C4-2B (cell line): Measurements from ENCODE around the gene SSBP3.

Source experiments
- ZFX ChIP-seq: fragments of 450-650 bp; IDR thresholded peaks from 2 replicates; pipeline ENCODE4 v1.6.1; 2017
- TF ChIP-seq, protein P1 (sequence below): fragments of 450-650 bp; conservative IDR thresholded peaks from 2 replicates; pipeline ENCODE4 v1.5.1; 2017; ENCODE audit warnings: mild to moderate bottlenecking

DNA sequence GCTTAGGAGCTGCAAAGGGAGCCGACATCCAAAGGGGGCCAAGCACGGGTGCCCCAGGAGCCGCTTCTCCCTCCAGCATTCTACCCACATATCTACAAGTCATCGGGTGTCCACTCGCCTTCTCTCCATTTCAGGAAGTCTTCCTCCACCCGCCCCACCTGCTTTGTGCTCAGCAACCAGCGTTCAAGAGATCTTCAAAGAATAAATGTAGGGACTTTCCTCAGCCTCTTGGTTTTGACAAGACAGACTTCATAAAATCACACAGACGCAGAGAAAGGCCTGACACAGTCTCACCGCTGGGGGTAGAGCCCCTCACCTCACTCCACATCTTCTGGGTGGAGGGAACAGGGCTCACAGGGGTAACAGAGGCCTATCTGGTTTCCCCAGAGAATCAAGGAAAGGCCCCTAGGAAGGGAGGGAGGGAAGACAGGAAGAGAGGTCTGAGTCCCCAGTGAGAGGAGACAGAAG lies 49.5 kb downstream of the SSBP3 start:
- TF ChIP-seq, protein P1, sequence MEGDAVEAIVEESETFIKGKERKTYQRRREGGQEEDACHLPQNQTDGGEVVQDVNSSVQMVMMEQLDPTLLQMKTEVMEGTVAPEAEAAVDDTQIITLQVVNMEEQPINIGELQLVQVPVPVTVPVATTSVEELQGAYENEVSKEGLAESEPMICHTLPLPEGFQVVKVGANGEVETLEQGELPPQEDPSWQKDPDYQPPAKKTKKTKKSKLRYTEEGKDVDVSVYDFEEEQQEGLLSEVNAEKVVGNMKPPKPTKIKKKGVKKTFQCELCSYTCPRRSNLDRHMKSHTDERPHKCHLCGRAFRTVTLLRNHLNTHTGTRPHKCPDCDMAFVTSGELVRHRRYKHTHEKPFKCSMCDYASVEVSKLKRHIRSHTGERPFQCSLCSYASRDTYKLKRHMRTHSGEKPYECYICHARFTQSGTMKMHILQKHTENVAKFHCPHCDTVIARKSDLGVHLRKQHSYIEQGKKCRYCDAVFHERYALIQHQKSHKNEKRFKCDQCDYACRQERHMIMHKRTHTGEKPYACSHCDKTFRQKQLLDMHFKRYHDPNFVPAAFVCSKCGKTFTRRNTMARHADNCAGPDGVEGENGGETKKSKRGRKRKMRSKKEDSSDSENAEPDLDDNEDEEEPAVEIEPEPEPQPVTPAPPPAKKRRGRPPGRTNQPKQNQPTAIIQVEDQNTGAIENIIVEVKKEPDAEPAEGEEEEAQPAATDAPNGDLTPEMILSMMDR = no peak
- no peak for TF ChIP-seq ZFX
